Measurements from ENCODE around the gene CTBP2.

CTBP2 gene

GRCh38 chr10:125016611-125017202, 143.7 kb downstream of the CTBP2 start:
- no peak for DNase-seq

GRCh38 chr10:125016123-125016522, 144.2 kb downstream of the CTBP2 start:
- no peak for DNase-seq

GRCh38 chr10:125015356-125015944, 144.9 kb downstream of the CTBP2 start:
- no peak for DNase-seq

GRCh38 chr10:125014836-125015355, 145.5 kb downstream of the CTBP2 start:
- no peak for DNase-seq

- DNase-seq = no peak
Measured at GRCh38 chr10:125014086-125014830, 146.1 kb downstream of the CTBP2 start.

- DNase-seq = no peak
Measured at GRCh38 chr10:125013529-125013872, 146.9 kb downstream of the CTBP2 start.

GRCh38 chr10:125012851-125013528, 147.4 kb downstream of the CTBP2 start:
- DNase-seq = no peak

- no peak for DNase-seq
Measured at GRCh38 chr10:125011926-125012705, 148.2 kb downstream of the CTBP2 start.

GRCh38 chr10:125011171-125011925, 149.0 kb downstream of the CTBP2 start:
- DNase-seq = no peak

- no peak for DNase-seq
Measured at GRCh38 chr10:125010362-125010761, 150.0 kb downstream of the CTBP2 start.

- no peak for DNase-seq
Measured at GRCh38 chr10:125009661-125010161, 150.7 kb downstream of the CTBP2 start.

- no peak for DNase-seq
Measured at GRCh38 chr10:125008689-125009638, 151.4 kb downstream of the CTBP2 start.

GRCh38 chr10:125007436-125007835, 152.9 kb downstream of the CTBP2 start:
- no peak for DNase-seq

- no peak for DNase-seq
Measured at GRCh38 chr10:125006921-125007426, 153.4 kb downstream of the CTBP2 start.

- no peak for DNase-seq
Measured at GRCh38 chr10:125006188-125006680, 154.1 kb downstream of the CTBP2 start.

GRCh38 chr10:125005312-125006187, 154.8 kb downstream of the CTBP2 start:
- no peak for DNase-seq

- DNase-seq = no peak
Measured at GRCh38 chr10:125004571-125005311, 155.6 kb downstream of the CTBP2 start.

GRCh38 chr10:125003901-125004467, 156.4 kb downstream of the CTBP2 start:
- DNase-seq = no peak
